DOHH2 (cell line): ENCODE results near the gene GALNS.

Source experiments
- EZH2phosphoT487 ChIP-seq: fragments of 200-600 bp; sonication (generic); IDR thresholded peaks from 2 replicates; pipeline ENCODE4 v1.6.1; 2017; ENCODE audit warnings: borderline replicate concordance, mild to moderate bottlenecking, antibody characterized with exemption, low read length, moderate library complexity, mixed read lengths
- TF ChIP-seq, protein P1 (sequence below): fragments of 200-600 bp; sonication (generic); IDR thresholded peaks from one replicate; pipeline ENCODE4 v1.5.1; 2014; ENCODE audit warnings: antibody characterized with exemption, mild to moderate bottlenecking, low read depth, low read length; ENCODE audit not compliant: poor library complexity, severe bottlenecking

DNA sequence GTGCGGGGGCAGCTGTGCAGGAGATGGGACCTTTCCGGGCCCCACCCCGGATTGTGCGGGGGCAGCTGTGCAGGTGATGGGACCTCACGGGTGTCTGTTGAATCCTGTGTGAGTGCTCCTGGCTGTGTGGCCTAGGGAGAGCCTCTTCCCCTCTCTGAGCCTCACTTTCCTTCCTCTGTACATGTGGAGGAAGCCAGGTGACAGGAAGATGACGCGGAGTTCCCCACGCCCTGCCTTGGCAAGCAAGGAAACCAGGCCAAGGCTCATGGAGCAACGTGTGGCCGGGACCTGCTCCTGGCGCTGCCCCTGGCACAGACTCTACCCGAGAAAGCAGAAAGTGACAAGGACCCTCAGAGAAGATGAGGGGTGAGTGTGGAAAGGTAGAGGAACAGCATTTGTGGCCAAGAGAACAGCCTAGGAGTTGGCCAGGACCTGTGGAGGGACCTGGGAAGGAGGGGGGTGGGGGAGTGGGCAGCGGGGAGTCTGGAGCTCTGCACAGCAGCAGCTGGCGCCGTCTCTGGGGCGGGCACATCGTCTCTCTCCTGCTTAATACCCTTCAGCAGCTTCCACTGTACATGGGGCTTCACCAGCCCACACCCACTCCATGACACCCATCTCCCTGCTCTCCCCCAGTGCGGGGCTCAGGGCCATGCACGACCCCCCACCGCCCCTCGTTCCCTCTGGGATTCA is 48.1 kb upstream of the GALNS start:
- TF ChIP-seq, protein P1, sequence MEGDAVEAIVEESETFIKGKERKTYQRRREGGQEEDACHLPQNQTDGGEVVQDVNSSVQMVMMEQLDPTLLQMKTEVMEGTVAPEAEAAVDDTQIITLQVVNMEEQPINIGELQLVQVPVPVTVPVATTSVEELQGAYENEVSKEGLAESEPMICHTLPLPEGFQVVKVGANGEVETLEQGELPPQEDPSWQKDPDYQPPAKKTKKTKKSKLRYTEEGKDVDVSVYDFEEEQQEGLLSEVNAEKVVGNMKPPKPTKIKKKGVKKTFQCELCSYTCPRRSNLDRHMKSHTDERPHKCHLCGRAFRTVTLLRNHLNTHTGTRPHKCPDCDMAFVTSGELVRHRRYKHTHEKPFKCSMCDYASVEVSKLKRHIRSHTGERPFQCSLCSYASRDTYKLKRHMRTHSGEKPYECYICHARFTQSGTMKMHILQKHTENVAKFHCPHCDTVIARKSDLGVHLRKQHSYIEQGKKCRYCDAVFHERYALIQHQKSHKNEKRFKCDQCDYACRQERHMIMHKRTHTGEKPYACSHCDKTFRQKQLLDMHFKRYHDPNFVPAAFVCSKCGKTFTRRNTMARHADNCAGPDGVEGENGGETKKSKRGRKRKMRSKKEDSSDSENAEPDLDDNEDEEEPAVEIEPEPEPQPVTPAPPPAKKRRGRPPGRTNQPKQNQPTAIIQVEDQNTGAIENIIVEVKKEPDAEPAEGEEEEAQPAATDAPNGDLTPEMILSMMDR: no peak
- no peak for TF ChIP-seq EZH2phosphoT487
